K562 (cell line): ENCODE results near the gene KLHL30. TPM values are rescaled to one million over a fixed set of nuclear protein-coding genes. Genes with fewer than 3 reads are reported as not detected.
A peak's percentile ranks its signal among the peaks of the same experiment; 100 is the strongest.

ENCODE experiments used
- CSDE1 ChIP-seq, 2 experiments: fragments of 450-650 bp; IDR thresholded peaks; 2 replicates each; pipeline ENCODE4 v1.6.1; 2016; ENCODE audit warnings: mild to moderate bottlenecking in 1 of 2
- NR2C2 ChIP-seq, 2 experiments: fragments of 200-800 bp in 1 of 2; sonication (Bioruptor generic) in 1 of 2; sonication (generic) in 1 of 2; formaldehyde crosslinking in 1 of 2; IDR thresholded peaks; 2 replicates each; pipeline versions ENCODE4 v1.6.1 to v1.8.0; 2016 to 2022; ENCODE audit warnings: mild to moderate bottlenecking in 1 of 2, missing compliant biosample characterization in 1 of 2, missing genetic modification characterization in 1 of 2, missing genetic modification reagents in 1 of 2
- RHOXF2B ChIP-seq: fragments of 250-450 bp; sonication (Bioruptor Pico); conservative IDR thresholded peaks from 2 replicates; pipeline ENCODE4 v1.5.1; 2021
- SLC30A9 ChIP-seq: fragments of 250-450 bp; sonication (Bioruptor Pico); IDR thresholded peaks from 2 replicates; pipeline ENCODE4 v1.8.0; 2022; ENCODE audit warnings: mild to moderate bottlenecking, moderate library complexity
- TGIF2 ChIP-seq: sonication (generic); formaldehyde crosslinking; IDR thresholded peaks from 2 replicates; pipeline ENCODE4 v1.8.1; 2022; ENCODE audit warnings: mild to moderate bottlenecking, missing genetic modification reagents, moderate library complexity
- ZNF764 ChIP-seq: fragments of 250-450 bp; sonication (Bioruptor Pico); IDR thresholded peaks from 2 replicates; pipeline ENCODE4 v1.4.0; 2020; ENCODE audit warnings: low read depth, mild to moderate bottlenecking, moderate library complexity
- polyA plus RNA-seq, 8 experiments: library from polyadenylated mRNA; depleted of rRNA in 4 of 8; stranded (reverse) in 5 of 8; unstranded in 3 of 8; fragments of >200 nt; fragmentation: Nextera tagmentation in 2 of 8; fragmentation: Illumina TruSeq in 1 of 8; extraction: Ambion mirVana in 2 of 8; extraction: Trizol in 1 of 8; gene quantifications; 2 replicates each; pipeline versions ENCODE4 v1.2.1 to v1.2.3, GENCODE V29; 2011 to 2014; ENCODE audit warnings: inconsistent platforms in 1 of 8, missing spikeins in 1 of 8
- total RNA-seq, 7 experiments: library from RNA; depleted of rRNA in 6 of 7; stranded (reverse); fragments of >200 nt in 6 of 7; fragmentation: Illumina TruSeq in 2 of 7; extraction: Trizol in 2 of 7; gene quantifications; 2 replicates each; pipeline versions ENCODE4 v1.2.1 to v1.2.3, GENCODE V29; 2011 to 2021; ENCODE audit warnings: low replicate concordance in 1 of 7
- TF ChIP-seq, protein P1 (sequence below): fragments of 450-650 bp; IDR thresholded peaks from 2 replicates; pipeline ENCODE4 v1.6.1; 2016; ENCODE audit warnings: low read depth
- TF ChIP-seq, protein P2 (sequence below), 3 experiments: IDR thresholded peaks in 2 of 3; conservative IDR thresholded peaks in 1 of 3; 2 replicates each; pipeline ENCODE4 v1.5.1; 2011 to 2012; ENCODE audit warnings: low read length in 3 of 3, mild to moderate bottlenecking in 3 of 3, control low read depth in 2 of 3, improper control_type of control experiment in 1 of 3, inconsistent platforms in 1 of 3, low read depth in 1 of 3, mixed read lengths in 1 of 3, moderate library complexity in 1 of 3; ENCODE audit not compliant: insufficient read depth in 2 of 3
- TF ChIP-seq, protein P3 (sequence below): sonication (generic); formaldehyde crosslinking; IDR thresholded peaks from 2 replicates; pipeline ENCODE4 v1.8.1; 2022; ENCODE audit warnings: missing genetic modification reagents
- TF ChIP-seq, protein P4 (sequence below), 2 experiments: fragments of 450-650 bp in 1 of 2; sonication (generic) in 1 of 2; formaldehyde crosslinking; conservative IDR thresholded peaks; 2 replicates each; pipeline versions ENCODE4 v1.4.0 to v1.8.1; 2020 to 2022; ENCODE audit warnings: mild to moderate bottlenecking in 1 of 2, missing genetic modification reagents in 1 of 2
- TF ChIP-seq, protein P5 (sequence below): fragments of 250-450 bp; sonication (Bioruptor Pico); IDR thresholded peaks from 2 replicates; pipeline ENCODE4 v1.5.0; 2020; ENCODE audit warnings: mild to moderate bottlenecking

The KLHL30 gene
- total and polyA plus RNA-seq, 9 of the 15 experiments (the other 6 are each of a cell fraction or from before 2014, with no cell fraction given) = 0.04 TPM; not detected in 8

DNA sequence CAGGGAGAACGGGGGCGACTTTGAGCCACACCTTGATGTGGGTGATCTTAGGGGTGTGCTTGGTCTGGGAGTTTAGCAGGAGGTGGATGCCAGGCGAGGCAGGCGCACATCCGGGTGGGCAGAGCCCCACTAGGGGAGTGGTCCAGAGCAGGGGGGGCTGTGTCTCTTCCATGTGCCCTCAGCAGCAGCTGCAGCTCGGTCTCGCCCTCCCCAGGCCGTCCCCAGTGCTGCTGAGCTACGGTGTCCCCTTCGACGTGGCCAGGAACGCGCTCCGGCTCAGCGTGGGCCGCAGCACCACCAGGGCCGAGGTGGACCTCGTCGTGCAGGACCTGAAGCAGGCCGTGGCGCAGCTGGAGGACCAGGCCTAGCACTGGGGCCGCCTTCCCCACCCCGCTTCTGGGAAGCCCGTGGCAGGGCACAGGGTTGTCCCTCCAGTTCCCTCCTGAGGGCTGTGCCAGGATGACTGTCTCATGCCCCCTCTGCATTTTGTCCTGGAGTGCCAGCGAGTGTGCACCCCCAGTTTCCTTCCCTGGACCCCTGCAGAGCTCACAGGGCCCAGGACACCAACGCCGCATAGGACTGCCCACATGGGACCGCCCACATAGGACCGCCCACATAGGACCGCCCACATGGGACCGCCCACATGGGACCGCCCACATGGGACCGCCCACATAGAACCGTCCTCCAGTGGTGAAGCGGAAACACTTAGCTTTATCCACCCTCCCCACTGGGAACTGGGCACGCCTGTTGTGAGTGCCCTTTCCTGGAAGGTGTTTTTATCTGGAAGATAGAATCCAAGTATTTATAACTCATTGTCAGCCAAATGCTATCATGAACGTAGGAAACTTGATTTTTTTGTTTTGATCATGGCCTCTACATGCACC lies 40.2 kb upstream of the KLHL30 start (continued):
- TF ChIP-seq RHOXF2B (CRISPR knock-in tag) = no peak
- TF ChIP-seq, protein P1, sequence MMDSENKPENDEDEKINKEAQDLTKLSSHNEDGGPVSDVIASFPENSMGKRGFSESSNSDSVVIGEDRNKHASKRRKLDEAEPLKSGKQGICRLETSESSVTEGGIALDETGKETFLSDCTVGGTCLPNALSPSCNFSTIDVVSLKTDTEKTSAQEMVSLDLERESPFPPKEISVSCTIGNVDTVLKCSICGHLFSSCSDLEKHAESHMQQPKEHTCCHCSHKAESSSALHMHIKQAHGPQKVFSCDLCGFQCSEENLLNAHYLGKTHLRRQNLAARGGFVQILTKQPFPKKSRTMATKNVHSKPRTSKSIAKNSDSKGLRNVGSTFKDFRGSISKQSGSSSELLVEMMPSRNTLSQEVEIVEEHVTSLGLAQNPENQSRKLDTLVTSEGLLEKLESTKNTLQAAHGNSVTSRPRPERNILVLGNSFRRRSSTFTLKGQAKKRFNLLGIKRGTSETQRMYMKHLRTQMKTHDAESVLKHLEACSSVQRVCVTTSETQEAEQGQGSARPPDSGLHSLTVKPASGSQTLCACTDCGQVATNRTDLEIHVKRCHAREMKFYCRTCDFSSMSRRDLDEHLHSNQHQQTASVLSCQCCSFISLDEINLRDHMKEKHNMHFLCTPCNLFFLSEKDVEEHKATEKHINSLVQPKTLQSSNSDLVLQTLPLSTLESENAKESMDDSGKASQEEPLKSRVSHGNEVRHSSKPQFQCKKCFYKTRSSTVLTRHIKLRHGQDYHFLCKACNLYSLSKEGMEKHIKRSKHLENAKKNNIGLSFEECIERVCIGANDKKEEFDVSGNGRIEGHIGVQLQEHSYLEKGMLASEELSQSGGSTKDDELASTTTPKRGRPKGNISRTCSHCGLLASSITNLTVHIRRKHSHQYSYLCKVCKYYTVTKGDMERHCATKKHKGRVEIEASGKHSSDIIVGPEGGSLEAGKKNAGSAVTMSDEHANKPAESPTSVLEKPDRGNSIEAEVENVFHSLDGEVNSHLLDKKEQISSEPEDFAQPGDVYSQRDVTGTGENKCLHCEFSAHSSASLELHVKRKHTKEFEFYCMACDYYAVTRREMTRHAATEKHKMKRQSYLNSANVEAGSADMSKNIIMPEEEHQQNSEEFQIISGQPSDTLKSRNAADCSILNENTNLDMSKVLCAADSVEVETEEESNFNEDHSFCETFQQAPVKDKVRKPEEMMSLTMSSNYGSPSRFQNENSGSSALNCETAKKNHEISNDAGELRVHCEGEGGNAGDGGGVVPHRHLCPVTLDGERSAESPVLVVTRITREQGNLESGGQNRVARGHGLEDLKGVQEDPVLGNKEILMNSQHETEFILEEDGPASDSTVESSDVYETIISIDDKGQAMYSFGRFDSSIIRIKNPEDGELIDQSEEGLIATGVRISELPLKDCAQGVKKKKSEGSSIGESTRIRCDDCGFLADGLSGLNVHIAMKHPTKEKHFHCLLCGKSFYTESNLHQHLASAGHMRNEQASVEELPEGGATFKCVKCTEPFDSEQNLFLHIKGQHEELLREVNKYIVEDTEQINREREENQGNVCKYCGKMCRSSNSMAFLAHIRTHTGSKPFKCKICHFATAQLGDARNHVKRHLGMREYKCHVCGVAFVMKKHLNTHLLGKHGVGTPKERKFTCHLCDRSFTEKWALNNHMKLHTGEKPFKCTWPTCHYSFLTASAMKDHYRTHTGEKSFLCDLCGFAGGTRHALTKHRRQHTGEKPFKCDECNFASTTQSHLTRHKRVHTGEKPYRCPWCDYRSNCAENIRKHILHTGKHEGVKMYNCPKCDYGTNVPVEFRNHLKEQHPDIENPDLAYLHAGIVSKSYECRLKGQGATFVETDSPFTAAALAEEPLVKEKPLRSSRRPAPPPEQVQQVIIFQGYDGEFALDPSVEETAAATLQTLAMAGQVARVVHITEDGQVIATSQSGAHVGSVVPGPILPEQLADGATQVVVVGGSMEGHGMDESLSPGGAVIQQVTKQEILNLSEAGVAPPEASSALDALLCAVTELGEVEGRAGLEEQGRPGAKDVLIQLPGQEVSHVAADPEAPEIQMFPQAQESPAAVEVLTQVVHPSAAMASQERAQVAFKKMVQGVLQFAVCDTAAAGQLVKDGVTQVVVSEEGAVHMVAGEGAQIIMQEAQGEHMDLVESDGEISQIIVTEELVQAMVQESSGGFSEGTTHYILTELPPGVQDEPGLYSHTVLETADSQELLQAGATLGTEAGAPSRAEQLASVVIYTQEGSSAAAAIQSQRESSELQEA = peak; percentile 58; the same call in 1 of the 2 replicates
- TF ChIP-seq CSDE1 (IDR thresholded peaks at IDR 0.05) = no peak
- TF ChIP-seq, protein P2, sequence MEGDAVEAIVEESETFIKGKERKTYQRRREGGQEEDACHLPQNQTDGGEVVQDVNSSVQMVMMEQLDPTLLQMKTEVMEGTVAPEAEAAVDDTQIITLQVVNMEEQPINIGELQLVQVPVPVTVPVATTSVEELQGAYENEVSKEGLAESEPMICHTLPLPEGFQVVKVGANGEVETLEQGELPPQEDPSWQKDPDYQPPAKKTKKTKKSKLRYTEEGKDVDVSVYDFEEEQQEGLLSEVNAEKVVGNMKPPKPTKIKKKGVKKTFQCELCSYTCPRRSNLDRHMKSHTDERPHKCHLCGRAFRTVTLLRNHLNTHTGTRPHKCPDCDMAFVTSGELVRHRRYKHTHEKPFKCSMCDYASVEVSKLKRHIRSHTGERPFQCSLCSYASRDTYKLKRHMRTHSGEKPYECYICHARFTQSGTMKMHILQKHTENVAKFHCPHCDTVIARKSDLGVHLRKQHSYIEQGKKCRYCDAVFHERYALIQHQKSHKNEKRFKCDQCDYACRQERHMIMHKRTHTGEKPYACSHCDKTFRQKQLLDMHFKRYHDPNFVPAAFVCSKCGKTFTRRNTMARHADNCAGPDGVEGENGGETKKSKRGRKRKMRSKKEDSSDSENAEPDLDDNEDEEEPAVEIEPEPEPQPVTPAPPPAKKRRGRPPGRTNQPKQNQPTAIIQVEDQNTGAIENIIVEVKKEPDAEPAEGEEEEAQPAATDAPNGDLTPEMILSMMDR (IDR thresholded peaks at IDR 0.05 in 2 of 3, conservative IDR thresholded peaks at IDR 0.05 in 1 of 3; ENCODE audit: insufficient read depth in 2 of 3, low read depth in 1 of 3, low read length in 3 of 3) = 0 out of 6 replicates have a peak, but pooled peaks of 1 of the 3 experiments have one; percentile 4
- no peak for TF ChIP-seq NR2C2 (CRISPR knock-in tag; IDR thresholded peaks at IDR 0.05)
- no peak for TF ChIP-seq NR2C2 (tag; IDR thresholded peaks at IDR 0.05)
- TF ChIP-seq, protein P3, sequence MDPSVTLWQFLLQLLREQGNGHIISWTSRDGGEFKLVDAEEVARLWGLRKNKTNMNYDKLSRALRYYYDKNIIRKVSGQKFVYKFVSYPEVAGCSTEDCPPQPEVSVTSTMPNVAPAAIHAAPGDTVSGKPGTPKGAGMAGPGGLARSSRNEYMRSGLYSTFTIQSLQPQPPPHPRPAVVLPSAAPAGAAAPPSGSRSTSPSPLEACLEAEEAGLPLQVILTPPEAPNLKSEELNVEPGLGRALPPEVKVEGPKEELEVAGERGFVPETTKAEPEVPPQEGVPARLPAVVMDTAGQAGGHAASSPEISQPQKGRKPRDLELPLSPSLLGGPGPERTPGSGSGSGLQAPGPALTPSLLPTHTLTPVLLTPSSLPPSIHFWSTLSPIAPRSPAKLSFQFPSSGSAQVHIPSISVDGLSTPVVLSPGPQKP (CRISPR knock-in tag) = no peak
- TF ChIP-seq ZNF764 = no peak
- TF ChIP-seq SLC30A9 (CRISPR knock-in tag) = no peak
- TF ChIP-seq TGIF2 (CRISPR knock-in tag) = no peak
- TF ChIP-seq, protein P4, sequence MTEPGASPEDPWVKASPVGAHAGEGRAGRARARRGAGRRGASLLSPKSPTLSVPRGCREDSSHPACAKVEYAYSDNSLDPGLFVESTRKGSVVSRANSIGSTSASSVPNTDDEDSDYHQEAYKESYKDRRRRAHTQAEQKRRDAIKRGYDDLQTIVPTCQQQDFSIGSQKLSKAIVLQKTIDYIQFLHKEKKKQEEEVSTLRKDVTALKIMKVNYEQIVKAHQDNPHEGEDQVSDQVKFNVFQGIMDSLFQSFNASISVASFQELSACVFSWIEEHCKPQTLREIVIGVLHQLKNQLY (CRISPR knock-in tag; conservative IDR thresholded peaks at IDR 0.05) = no peak
- TF ChIP-seq, protein P5, sequence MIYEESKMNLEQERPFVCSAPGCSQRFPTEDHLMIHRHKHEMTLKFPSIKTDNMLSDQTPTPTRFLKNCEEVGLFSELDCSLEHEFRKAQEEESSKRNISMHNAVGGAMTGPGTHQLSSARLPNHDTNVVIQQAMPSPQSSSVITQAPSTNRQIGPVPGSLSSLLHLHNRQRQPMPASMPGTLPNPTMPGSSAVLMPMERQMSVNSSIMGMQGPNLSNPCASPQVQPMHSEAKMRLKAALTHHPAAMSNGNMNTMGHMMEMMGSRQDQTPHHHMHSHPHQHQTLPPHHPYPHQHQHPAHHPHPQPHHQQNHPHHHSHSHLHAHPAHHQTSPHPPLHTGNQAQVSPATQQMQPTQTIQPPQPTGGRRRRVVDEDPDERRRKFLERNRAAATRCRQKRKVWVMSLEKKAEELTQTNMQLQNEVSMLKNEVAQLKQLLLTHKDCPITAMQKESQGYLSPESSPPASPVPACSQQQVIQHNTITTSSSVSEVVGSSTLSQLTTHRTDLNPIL = no peak
